A673 (cell line): ENCODE data around the gene ZC3H18. TPM values are rescaled to one million over a fixed set of nuclear protein-coding genes. Genes with fewer than 3 reads are reported as not detected.

ENCODE experiments used
- BruUV-seq: library from RNA; stranded (reverse); fragments of 400-500 nt; replicated peaks from 2 replicates; lab custom pipeline; 2021; lab: Mats Ljungman, UMichigan
- CTCF ChIA-PET: fragments of 300-600 bp; sonication (Branson Sonifier 250); formaldehyde crosslinking; loops from one replicate; lab custom pipeline; 2022; ENCODE audit warnings: antibody characterized with exemption; lab: Charles Lee
- POLR2A ChIA-PET: fragments of 300-600 bp; sonication (Branson Sonifier 250); formaldehyde crosslinking; loops from one replicate; lab custom pipeline; 2022; ENCODE audit warnings: antibody characterized with exemption; ENCODE audit not compliant: low non-redundant PET; lab: Charles Lee
- DNase-seq: peaks from one replicate; pipeline ENCODE4 v3.0.0-alpha.2; 2015; ENCODE audit warnings: low spot score
- H3K27ac ChIP-seq: fragments of 200-600 bp; sonication (generic); 2 replicates; pipeline ENCODE4 v1.5.1; 2016; ENCODE audit warnings: mixed run types, low read depth, mild to moderate bottlenecking, mixed read lengths, antibody characterized with exemption, low read length; ENCODE audit not compliant: poor library complexity, severe bottlenecking
- H3K27me3 ChIP-seq: fragments of 200-600 bp; sonication (generic); replicated peaks from 2 replicates; pipeline ENCODE4 v1.6.1; 2017; ENCODE audit warnings: mixed run types, low read depth, mild to moderate bottlenecking, mixed read lengths, antibody characterized with exemption, low read length; ENCODE audit not compliant: insufficient read depth, poor library complexity
- H3K36me3 ChIP-seq: fragments of 200-600 bp; sonication (generic); 2 replicates; pipeline ENCODE4 v1.6.1; 2016; ENCODE audit warnings: mixed run types, mild to moderate bottlenecking, mixed read lengths, antibody characterized with exemption, low read length; ENCODE audit not compliant: insufficient read depth, poor library complexity, severe bottlenecking
- H3K4me1 ChIP-seq: fragments of 200-600 bp; sonication (generic); 2 replicates; pipeline ENCODE4 v1.6.1; 2017; ENCODE audit warnings: mixed run types, mild to moderate bottlenecking, mixed read lengths, antibody characterized with exemption, low read length; ENCODE audit not compliant: insufficient read depth, poor library complexity, severe bottlenecking
- H3K4me3 ChIP-seq: fragments of 200-600 bp; sonication (generic); 2 replicates; pipeline ENCODE4 v1.5.1; 2016; ENCODE audit warnings: low read depth, mixed run types, mild to moderate bottlenecking, mixed read lengths, low read length; ENCODE audit not compliant: poor library complexity, severe bottlenecking
- H3K9me3 ChIP-seq: fragments of 200-600 bp; sonication (generic); 2 replicates; pipeline ENCODE4 v1.6.1; 2016; ENCODE audit warnings: mixed run types, low read depth, mild to moderate bottlenecking, mixed read lengths, antibody characterized with exemption, low read length; ENCODE audit not compliant: poor library complexity, severe bottlenecking
- EZH2 ChIP-seq: fragments of 200-600 bp; sonication (generic); IDR thresholded peaks from 2 replicates; pipeline ENCODE4 v1.6.1; 2017; ENCODE audit warnings: borderline replicate concordance, low read depth, mild to moderate bottlenecking, mixed read lengths, antibody characterized with exemption, low read length; ENCODE audit not compliant: poor library complexity, severe bottlenecking
- intact Hi-C: fragments of 100-400 bp; cut with micrococcal nuclease; formaldehyde crosslinking; loops from one replicate; pipeline ENCODE4 v1.10.0; 2022; ENCODE audit not compliant: unreplicated experiment
- total RNA-seq: library from RNA; stranded (reverse); gene quantifications from 2 replicates; pipeline ENCODE4 v1.2.3, GENCODE V29; 2021
- TF ChIP-seq, protein P1 (sequence below): fragments of 300-800, 200-600 bp; sonication (generic); conservative IDR thresholded peaks from 2 replicates; pipeline ENCODE4 v1.5.1; 2017; ENCODE audit warnings: low read depth, mild to moderate bottlenecking, antibody characterized with exemption, low read length, moderate library complexity, mixed read lengths

ZC3H18 gene
- total RNA-seq, 1 experiment from 2014 or later: 83.4 TPM

GRCh38 chr16:88584676-88585075 is 14.5 kb downstream of the ZC3H18 start:
- H3K4me3 ChIP-seq: no peak overlapping the region
- intact Hi-C loops: no loop called here

DNA sequence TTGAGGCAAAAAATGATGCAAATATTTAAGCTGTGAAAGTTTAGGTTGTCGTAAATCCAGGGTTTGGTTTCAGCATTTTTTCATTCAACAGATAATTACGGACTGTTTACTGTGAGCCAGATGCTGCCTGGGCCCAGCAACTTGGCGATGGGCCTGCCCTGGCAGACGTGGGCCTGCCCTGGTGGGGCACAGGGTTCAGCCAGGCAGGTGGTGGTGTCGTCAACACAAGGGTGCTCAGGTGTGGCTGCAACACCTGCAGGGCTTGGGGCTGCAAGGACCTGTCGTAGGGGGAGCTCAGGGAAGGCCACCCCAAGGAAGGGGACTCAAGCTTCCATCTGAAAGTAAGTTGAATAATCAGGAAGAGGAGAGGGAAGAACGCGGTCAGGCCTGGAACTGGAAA is 15.1 kb downstream of the ZC3H18 start:
- POLR2A ChIA-PET: no interaction called here
- CTCF ChIA-PET: no interaction called here
- H3K9me3 ChIP-seq: no peaks in the 10 kb centered on the region
- no peak for DNase-seq
- H3K36me3 ChIP-seq: peaks cover 42% of the 10 kb centered on the region
- H3K27me3 ChIP-seq: no peaks in the 10 kb centered on the region
- no TSS peak for BruUV-seq
- H3K4me1 ChIP-seq: no peaks in the 10 kb centered on the region
- intact Hi-C loops: no loop called here
- TF ChIP-seq, protein P1, sequence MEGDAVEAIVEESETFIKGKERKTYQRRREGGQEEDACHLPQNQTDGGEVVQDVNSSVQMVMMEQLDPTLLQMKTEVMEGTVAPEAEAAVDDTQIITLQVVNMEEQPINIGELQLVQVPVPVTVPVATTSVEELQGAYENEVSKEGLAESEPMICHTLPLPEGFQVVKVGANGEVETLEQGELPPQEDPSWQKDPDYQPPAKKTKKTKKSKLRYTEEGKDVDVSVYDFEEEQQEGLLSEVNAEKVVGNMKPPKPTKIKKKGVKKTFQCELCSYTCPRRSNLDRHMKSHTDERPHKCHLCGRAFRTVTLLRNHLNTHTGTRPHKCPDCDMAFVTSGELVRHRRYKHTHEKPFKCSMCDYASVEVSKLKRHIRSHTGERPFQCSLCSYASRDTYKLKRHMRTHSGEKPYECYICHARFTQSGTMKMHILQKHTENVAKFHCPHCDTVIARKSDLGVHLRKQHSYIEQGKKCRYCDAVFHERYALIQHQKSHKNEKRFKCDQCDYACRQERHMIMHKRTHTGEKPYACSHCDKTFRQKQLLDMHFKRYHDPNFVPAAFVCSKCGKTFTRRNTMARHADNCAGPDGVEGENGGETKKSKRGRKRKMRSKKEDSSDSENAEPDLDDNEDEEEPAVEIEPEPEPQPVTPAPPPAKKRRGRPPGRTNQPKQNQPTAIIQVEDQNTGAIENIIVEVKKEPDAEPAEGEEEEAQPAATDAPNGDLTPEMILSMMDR: no peak
- TF ChIP-seq EZH2: no peak
- H3K27ac ChIP-seq: no peak overlapping the region
- no peak overlapping the region for H3K4me3 ChIP-seq

More at GRCh38 chr16:88584676-88585075, 14.5 kb downstream of the ZC3H18 start:
- CTCF ChIA-PET: no interaction called here
- BruUV-seq: no TSS peak
- no peak for DNase-seq
- TF ChIP-seq EZH2: no peak
- TF ChIP-seq, protein P1: no peak
- peaks cover 39% of the 10 kb centered on the region for H3K36me3 ChIP-seq
- no peak overlapping the region for H3K27ac ChIP-seq
- H3K9me3 ChIP-seq: no peaks in the 10 kb centered on the region
- no peaks in the 10 kb centered on the region for H3K27me3 ChIP-seq
- POLR2A ChIA-PET: no interaction called here
- H3K4me1 ChIP-seq: no peaks in the 10 kb centered on the region

DNA sequence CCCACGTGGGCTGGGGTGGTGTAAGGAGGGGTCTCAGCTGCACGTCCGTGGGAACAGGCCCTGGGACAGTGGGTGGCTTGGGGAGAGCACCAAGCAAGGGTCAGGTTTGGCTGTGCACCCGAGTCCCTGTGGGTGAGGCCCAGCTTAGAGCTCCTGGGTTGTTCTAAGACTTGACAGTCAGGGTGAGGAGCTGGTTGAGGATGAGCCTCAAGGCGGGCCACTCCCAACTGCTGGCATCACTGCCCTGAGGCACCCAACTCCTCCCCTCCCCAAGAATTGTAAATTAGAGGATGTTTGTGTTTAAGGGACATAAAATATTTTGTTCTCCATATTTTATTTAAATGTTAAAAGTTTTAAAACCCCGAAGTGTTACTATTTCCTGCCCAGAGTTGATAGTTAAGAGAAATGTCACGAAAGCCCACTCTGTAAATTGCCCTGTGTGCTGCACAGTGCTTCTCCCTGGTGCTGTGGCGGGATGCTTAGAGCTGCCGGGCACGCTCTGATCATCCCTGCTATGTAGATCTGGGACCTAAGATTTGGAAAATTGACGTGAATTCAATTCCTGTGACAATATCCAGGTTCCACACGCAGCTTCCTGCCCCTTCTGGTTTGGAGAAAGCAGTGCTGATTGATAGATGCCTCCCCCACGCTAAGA is 15.9 kb downstream of the ZC3H18 start:
- peaks cover 37% of the 10 kb centered on the region for H3K36me3 ChIP-seq

More for the DNA sequence above, 15.9 kb downstream of the ZC3H18 start:
- TF ChIP-seq EZH2: no peak
- TF ChIP-seq, protein P1: no peak
- H3K9me3 ChIP-seq: no peaks in the 10 kb centered on the region
- H3K4me3 ChIP-seq: no peak overlapping the region
- ChIA-PET POLR2A (no interaction called here), CTCF (no interaction called here)
- BruUV-seq: no TSS peak
- H3K27me3 ChIP-seq: no peaks in the 10 kb centered on the region
- H3K27ac ChIP-seq: no peak overlapping the region
- intact Hi-C loops: no loop called here
- H3K4me1 ChIP-seq: no peaks in the 10 kb centered on the region
- no peak for DNase-seq
